Activated T-cell treated with anti-CD3 and anti-CD28 coated beads for 1 hour (primary cell): ENCODE measurements around the gene TWF1.
"Not testable (repeated sequence)": the region's sequence is repeated elsewhere in the genome, so short reads cannot be mapped to it uniquely, and the experiment has no call there.

Experiments
- DNase-seq: peaks from one replicate; pipeline ENCODE4 v3.0.0-alpha.2; 2020; ENCODE audit warnings: low read depth

The TWF1 gene

DNA sequence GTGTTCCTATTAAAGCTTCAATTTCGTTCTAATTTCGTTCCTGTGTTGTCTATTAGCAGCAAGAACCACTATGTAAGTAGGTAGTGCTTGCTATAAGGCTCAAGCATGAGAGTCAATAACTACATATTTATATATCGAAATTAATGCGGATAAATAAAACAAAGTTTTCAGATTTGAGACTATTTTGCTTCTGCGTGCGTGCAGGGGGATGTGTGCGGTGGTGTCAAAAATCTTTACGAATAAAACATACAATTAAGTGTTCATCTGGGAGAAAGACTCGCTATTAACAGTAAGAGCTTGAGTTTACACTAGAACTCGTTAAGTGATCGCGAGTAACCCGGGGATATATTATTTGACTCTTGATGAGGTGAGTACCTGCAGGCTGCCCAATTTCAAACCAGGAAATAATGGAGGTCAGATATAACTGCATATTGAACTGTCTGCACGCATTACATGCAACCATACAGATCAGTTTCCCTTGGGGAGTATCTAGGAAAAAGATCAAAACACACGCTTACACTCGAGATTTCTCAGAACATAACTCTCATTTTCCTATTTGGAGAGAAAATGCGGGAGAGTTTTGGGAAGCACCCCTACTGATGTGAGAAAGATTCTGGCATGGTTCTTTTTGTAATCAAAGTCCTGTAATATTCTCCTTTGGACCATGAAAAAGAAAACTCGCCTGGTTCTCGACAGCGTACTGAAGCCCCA is 813 bp downstream of the TWF1 start:
- no peak for DNase-seq

- DNase-seq: no peak
These were observed 8.4 kb downstream of the TWF1 start for GRCh38 chr12:43797561-43798217.

- DNase-seq: no peak
These were observed 10.3 kb downstream of the TWF1 start for GRCh38 chr12:43795716-43796280.

DNA sequence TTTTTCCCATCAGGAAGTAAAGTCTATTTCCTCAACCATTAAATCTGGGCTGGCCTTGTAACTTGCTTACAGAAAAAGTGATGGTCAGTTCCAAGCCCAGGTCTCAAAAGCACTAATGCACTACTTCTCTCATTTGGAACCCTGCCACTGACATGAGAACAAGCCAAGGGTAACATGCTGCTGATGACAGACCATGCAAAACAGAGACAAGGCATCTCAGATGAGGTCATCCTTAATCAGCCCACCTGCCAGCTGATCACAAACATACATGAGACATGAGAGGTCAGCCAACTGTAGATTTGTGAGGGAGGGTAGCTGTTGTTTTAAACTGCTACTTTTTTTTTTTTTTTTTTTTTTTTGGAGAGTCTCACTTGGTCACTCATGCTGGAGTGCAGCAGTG is 16.2 kb downstream of the TWF1 start:
- DNase-seq: no peak

DNA sequence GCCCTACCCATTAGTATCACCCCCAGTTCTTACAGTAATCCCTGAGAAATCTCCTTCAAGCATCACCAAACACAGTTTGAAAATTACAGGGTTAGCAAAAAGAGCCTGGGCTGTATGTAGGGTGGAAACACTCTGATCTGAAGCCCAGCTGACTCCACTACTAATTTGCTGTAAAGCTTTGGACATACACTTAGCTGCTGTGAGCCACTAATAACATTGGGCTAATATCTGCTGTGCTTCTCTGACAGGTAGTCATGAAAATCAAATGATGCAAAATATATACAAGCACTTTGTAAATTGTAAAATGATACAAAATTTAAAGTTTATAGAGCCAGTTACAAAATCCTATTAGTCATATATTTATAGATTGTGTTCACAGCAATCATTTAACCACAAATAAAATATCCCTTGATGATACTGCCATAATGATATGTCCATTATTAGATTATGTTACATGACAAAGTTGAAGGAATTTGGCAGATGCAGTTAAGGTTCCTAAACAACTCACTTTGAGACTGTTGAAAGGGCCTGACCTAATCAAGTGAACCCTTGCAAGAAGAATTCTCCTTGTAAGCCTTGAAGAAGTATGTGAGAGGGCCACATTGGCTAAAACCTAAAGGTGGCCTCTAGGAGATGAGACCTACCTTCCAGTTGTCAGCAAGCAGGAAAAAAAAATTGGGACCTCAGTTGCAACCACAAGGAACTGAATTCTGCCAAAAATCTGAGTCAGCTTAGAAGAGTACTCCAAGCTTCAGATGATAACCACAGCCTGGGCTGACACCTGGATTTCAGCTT is 19.0 kb downstream of the TWF1 start:
- DNase-seq: no peak

- no peak for DNase-seq
These were observed 29.6 kb downstream of the TWF1 start for GRCh38 chr12:43776498-43776897.

DNA sequence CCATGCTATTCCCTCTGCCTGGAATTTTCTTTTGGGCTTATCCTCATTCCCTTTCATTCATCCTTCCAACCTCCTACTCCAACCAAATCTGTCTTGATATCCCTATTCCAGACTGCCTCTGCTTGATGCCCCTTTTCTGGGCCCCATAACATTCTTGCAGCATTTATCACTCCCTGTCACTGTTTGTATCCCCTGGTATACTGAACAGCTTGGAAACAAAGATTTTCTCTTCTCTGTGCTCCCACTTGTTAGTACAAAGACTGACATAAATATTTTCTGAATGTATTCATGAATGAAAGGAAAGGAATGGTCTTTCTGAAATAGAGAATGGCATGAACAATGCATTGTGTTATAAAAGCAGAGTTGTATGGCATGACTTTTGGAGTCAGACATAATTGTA is 39.8 kb downstream of the TWF1 start:
- DNase-seq: no peak

DNA sequence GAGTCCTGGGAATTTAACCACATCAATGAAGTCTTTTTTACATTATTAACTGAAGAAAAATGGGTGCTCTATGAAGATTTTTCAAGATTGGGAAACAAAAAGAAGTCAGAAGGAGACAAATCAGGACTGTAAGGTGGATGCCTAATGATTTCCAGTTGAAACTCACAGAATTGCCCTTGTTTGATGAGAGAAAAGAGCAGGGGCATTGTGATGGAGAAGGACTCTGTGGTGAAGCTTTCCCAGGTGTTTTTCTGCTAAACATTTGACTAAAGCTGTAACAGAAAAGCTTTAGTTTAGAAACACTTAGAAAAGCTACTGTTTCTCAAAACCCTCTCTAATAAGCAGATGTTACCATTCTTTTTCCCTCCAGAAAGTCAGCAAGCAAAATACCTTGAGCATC is 41.6 kb downstream of the TWF1 start:
- no peak for DNase-seq

- DNase-seq: no peak
These were observed 42.3 kb downstream of the TWF1 start for GRCh38 chr12:43763769-43764168.

DNA sequence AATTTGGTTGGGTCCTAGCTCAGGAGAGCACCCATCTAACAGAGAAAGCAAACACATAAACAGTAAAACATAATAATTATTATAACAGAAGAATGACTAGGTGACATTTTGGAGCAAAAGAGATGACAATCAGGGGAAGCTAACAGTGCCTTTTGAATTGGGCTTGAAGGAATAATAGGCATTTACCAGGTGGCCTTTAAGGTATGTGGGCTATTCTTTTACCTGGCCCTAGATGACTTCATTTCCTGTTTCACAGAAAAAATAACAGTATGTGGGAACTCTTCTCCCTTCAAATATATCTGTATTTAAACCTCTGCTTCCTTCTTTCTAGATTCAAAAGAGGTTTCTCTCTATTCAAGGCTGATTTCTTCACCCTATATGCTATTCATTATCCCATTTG is 43.5 kb downstream of the TWF1 start:
- DNase-seq: no peak

DNA sequence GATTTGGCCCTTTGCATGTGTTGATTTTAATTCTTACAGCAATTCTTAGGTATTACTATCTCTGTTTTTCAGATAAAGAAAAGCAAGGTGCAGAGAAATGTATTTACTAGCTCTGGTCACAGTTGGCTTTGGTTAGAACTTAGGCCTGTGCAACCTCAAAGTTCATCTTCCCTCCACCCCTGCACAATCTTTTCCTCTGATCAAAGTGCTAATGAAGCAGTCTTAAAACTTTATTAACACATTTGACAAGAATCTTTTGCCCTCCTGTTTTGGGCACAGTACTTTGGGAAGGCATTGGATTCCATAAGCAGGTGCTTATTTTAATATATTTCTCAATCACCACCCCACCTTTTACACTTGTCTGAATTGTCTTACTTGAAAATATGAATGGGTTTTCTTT is 44.6 kb downstream of the TWF1 start:
- DNase-seq: no peak

GRCh38 chr12:43760396-43760795 is 45.7 kb downstream of the TWF1 start:
- no peak for DNase-seq

GRCh38 chr12:43758728-43759563 is 47.2 kb downstream of the TWF1 start, which contains the start of the genes IRAK4 and PUS7L:
Gene IRAK4 (plus strand): TSS chr12:43758951. CDS start chr12:43768112, 9,161 bp downstream.
Gene PUS7L (minus strand): TSS chr12:43758790. CDS start chr12:43755245, 3,545 bp downstream.
- peak; percentile 92 for DNase-seq

- DNase-seq: no peak
These were observed 47.8 kb downstream of the TWF1 start for GRCh38 chr12:43758247-43758727.

DNA sequence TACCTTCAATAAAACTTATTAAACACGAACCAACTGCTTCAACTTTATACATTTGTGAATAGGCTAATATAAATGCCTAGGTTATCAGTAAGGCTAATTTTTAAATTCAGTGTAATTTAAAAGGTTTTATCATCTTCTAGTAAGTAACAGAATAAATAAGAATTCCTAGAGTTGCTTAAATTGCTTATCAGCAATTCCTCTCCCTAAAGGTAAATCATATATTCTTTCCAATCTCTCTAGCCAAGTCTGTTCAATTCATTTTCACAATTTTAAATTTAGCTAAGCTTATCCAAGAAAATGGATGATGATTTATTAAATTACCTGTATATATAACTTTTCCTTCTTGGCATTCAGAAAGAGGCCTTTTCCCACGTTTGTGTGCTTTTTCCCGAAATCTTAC is 52.1 kb downstream of the TWF1 start:
- DNase-seq: no peak

GRCh38 chr12:43751360-43751759 is 54.8 kb downstream of the TWF1 start:
- not testable (repeated sequence) for DNase-seq

DNA sequence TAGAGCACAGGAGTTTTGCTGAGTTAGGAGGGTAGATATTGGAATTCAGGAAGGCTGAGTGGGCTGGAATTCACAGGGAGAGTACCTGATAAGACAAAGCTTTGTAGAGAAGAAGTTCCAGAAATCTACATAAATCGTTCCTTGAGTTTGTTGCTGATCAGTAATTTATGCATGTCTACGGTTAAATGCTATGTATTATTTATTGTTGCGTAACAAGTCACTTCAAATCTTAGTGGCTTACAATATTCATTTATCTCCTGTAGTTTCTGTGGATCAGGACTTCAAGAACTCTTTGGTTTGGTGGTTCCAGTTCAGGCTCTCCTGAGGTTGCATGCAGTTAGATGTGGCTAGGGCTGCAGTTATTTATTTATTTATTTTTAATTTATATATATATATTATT is 55.3 kb downstream of the TWF1 start:
- no peak for DNase-seq

DNA sequence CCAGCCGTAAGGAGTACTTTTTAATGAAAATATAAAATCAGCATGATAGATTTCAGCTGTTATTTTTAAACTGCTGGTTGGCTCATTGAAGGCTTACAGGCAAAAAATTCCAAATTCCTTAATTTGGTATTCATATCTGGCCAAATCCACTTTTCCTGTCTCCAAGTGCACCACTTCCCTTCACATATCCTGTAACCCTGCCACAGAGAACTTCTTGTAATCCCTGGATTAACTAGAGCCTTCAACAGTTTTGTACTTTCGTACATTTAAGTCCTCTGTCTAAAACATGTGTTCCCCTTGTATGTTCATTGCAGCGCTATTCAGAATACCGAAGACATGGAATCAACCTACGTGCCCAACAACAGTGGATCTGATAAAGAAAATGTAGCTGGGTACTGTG is 57.1 kb downstream of the TWF1 start:
- DNase-seq: no peak

DNA sequence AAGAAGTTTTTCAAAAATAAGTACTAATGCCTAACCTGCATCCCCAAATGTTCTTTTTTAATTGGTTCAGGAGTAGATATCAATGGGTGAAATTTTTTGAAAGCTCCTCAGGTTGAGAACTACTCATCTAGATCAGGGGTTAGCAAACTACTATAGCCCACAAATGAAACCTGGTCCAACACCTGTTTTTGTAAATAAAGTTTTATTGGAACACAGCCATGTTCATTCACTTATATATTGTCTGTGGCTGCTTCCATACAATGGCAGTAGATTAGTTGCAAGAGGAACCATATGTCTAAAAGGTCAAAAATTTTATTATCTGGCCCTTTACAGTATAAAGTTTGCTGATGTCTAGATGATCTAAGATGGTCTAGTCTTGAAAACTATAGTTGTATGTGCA is 61.3 kb downstream of the TWF1 start:
- DNase-seq: no peak
